Stomach smooth muscle (tissue), 2 donors: ENCODE results near the gene GPR78.

ENCODE experiments used
- H3K27ac ChIP-seq: one replicate; pipeline ENCODE4 v1.7.0; 2013; ENCODE audit warnings: mild to moderate bottlenecking, low read length, inconsistent platforms
- H3K27me3 ChIP-seq, 2 donors: one replicate each; pipeline ENCODE4 v1.7.0; 2013; ENCODE audit warnings: low read length in 2 of 2; ENCODE audit not compliant: insufficient read depth in 2 of 2, control insufficient read depth in 1 of 2
- H3K36me3 ChIP-seq, 2 donors: one replicate each; pipeline ENCODE4 v1.7.0; 2013; ENCODE audit warnings: low read length in 2 of 2; ENCODE audit not compliant: control insufficient read depth in 2 of 2, insufficient read depth in 2 of 2
- H3K4me1 ChIP-seq: one replicate; pipeline ENCODE4 v1.7.0; 2013; ENCODE audit warnings: low read length; ENCODE audit not compliant: control insufficient read depth, insufficient read depth
- H3K4me3 ChIP-seq, 2 donors: one replicate each; pipeline ENCODE4 v1.7.0; 2013; ENCODE audit warnings: low read length in 2 of 2
- H3K9ac ChIP-seq, 2 donors: one replicate each; pipeline ENCODE4 v1.7.0; 2013; ENCODE audit warnings: low read length in 2 of 2, mild to moderate bottlenecking in 1 of 2
- H3K9me3 ChIP-seq, 2 donors: one replicate each; pipeline ENCODE4 v1.7.0; 2013; ENCODE audit warnings: low read length in 2 of 2; ENCODE audit not compliant: control insufficient read depth in 2 of 2
- donor health status: healthy.
- donor health status: Pancreatic carcinoma.

The GPR78 gene

DNA sequence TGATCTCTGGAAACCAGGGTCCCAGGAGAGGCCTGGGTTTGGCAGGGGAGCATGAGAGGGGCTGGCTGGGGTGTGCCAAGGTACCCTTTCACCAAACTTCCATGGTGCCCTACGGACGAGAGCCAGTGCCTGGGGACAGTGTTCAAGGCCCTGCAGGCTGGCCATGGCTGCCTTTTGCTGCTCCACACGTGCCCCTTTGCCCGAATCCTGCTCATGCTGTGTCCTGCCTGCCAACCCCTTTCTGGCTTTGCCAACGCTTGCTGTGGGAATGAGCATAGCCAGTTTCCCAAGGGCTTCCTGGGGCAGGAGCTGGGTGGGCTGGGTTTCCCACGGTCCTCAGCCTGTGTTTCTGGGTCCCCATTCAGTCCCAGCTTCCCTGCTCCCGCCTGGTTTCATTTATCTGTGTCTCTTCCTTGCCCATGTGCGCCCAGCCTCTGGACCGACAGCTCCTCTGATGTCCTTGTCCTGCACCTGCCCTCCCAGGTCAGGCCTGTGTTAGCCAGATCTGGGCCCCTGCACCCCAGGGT is 29.7 kb downstream of the GPR78 start:
- no peaks in the 10 kb centered on the region for H3K9me3 ChIP-seq
- no peak overlapping the region for H3K4me3 ChIP-seq
- H3K36me3 ChIP-seq = no peaks in the 10 kb centered on the region
- no peak overlapping the region for H3K27ac ChIP-seq
- H3K4me1 ChIP-seq = no peaks in the 10 kb centered on the region
- H3K27me3 ChIP-seq = peaks cover 10 to 17% of the 10 kb centered on the region in 2 donors
- H3K9ac ChIP-seq = no peak overlapping the region

DNA sequence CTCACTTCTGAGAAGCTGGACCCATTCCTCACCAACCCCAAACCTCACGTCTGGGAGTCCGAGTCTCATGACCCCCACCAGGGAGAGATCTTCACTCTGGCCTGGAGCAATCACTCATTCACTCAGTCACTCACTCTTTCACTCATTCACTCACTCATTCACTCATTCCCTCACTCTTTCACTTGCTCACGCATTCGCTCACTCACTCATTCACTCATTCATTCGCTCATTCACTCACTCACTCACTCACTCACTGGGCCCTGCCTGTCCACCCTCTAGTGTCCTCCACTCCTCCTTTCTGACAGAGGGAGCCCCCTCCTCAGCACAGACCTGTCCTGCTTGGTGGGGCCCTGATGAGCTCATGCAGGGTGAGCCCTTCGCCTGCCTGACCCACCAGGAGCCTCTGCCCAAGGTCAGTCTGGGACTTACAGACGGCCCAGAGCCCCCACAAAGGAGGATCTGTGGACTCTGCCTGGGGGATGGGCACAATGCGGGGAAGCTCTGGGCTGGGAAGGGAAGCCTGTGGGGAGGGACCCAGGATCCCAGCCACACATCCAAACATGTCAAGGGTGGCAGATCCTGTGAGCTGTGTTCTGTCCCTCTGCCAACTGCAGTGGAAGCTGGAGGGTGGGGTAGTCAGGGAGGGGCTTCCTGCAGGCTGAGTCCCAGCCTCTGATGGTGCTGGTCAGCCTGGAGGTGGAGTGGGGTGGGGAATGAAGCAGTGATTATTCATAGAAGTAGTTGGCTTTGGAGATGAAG is 30.8 kb downstream of the GPR78 start:
- H3K9ac ChIP-seq = no peak overlapping the region
- H3K4me1 ChIP-seq = no peaks in the 10 kb centered on the region
- no peak overlapping the region for H3K4me3 ChIP-seq
- H3K9me3 ChIP-seq = no peaks in the 10 kb centered on the region
- no peaks in the 10 kb centered on the region for H3K36me3 ChIP-seq
- H3K27me3 ChIP-seq = peaks cover 10 to 17% of the 10 kb centered on the region in 2 donors
- no peak overlapping the region for H3K27ac ChIP-seq

GRCh38 chr4:8612646-8613045 is 32.5 kb downstream of the GPR78 start:
- no peak overlapping the region for H3K4me3 ChIP-seq
- peaks cover 5 to 8% of the 10 kb centered on the region in 2 donors for H3K27me3 ChIP-seq
- H3K9me3 ChIP-seq = no peaks in the 10 kb centered on the region
- no peak overlapping the region for H3K27ac ChIP-seq
- H3K4me1 ChIP-seq = no peaks in the 10 kb centered on the region
- no peaks in the 10 kb centered on the region for H3K36me3 ChIP-seq
- no peak overlapping the region for H3K9ac ChIP-seq

GRCh38 chr4:8613421-8614364 is 33.5 kb downstream of the GPR78 start:
- Histone ChIP-seq H3K27ac (no peak overlapping the region), H3K36me3 (no peaks in the 10 kb centered on the region), H3K9ac (no peak overlapping the region), H3K9me3 (no peaks in the 10 kb centered on the region), H3K27me3 (peaks cover 0 to 7% of the 10 kb centered on the region in 2 donors), H3K4me1 (no peaks in the 10 kb centered on the region), H3K4me3 (no peak overlapping the region)

- Histone ChIP-seq H3K9me3 (no peaks in the 10 kb centered on the region), H3K36me3 (no peaks in the 10 kb centered on the region), H3K27me3 (peaks cover 0 to 7% of the 10 kb centered on the region in 2 donors), H3K27ac (no peak overlapping the region), H3K4me1 (no peaks in the 10 kb centered on the region), H3K4me3 (no peak overlapping the region), H3K9ac (no peak overlapping the region)
Observed at GRCh38 chr4:8614365-8615193, 34.4 kb downstream of the GPR78 start.

DNA sequence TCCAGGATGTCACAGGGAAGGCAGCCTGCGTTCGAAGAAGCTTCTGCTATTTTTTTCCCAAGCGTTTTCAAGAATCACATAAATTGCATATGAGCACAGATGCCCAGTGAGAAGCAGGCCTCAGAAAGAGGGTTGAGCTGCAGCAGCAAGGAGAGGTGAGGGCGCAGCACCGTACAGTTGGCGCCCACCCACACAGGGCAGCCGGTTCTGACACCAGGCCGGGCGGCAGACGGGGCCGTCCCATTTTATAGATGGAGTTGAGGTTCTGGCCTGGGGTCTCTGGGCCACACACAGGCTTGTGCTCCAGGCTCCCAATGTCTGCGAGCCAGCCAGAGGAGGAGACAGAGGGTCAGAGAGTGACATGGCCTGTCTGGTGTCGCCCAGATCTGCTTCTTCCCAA is 35.2 kb downstream of the GPR78 start:
- Histone ChIP-seq H3K36me3 (no peaks in the 10 kb centered on the region), H3K9me3 (no peaks in the 10 kb centered on the region), H3K27ac (no peak overlapping the region), H3K9ac (no peak overlapping the region), H3K4me3 (no peak overlapping the region), H3K4me1 (no peaks in the 10 kb centered on the region), H3K27me3 (peaks cover 0 to 7% of the 10 kb centered on the region in 2 donors)

DNA sequence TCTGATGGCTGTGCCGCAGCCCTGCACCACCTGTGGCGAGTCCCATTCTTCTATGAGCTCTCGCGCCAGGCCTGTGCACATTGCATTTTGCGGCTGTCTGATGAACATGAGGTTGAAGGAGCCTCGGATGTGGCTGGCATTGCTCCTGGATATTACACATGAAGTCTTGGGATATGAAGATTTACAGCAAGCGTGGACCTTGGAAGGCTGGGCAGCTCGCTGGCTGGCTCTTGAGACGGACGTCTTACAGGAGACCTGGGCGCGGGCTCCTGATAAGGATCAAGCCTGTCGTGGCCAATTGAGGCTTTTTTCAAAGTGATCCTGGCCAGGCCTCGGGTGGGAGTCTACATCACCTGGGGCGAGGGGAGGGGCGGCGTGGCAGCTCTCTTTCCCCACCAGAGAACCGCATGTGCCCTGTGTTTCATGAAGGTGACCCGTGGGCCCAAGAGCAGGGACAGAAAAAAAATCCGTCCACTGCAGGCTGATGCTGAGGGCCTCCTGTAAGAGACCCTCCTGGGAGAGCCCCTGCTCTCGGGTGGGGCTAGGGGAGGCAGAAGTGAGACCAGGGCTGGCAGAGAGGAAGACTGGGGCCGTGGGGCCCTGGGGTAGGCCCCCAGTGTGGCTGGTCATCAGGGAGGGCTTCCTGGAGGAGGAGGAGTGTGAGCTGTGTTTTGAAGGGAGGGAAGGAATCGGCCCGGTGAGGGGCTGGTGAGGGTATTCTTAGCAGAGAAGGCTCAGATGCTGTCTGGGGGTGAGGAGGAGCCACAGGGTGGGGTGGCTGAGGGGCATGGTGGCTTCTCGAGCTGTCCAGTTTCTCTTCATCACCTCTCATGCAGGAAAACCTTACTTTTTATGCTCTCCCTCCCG is 36.0 kb downstream of the GPR78 start:
- H3K4me1 ChIP-seq = no peaks in the 10 kb centered on the region
- H3K9me3 ChIP-seq = no peaks in the 10 kb centered on the region
- H3K27ac ChIP-seq = no peak overlapping the region
- peaks cover 0 to 7% of the 10 kb centered on the region in 2 donors for H3K27me3 ChIP-seq
- H3K9ac ChIP-seq = no peak overlapping the region
- H3K4me3 ChIP-seq = no peak overlapping the region
- H3K36me3 ChIP-seq = no peaks in the 10 kb centered on the region

DNA sequence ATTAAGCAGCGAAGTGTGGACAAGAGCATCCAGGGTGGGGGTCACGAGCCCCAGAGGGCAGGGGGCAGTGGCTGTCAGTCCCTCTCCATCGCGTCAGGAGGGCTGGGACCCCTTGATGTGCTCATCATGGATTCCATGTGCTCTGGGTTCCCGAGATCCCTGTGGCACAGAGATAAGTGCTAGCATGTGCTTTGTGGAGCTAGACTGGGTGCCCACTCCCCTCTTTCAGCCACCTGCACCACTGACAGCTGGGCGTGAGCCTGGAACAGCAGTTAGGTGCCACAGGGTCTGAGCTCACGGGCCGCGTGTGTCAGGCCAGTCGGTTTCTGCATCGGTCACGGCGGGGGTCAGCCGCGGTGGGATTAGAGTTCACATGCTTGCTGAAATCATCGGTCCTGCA is 36.6 kb downstream of the GPR78 start:
- no peaks in the 10 kb centered on the region for H3K9me3 ChIP-seq
- H3K9ac ChIP-seq = no peak overlapping the region
- H3K4me1 ChIP-seq = no peaks in the 10 kb centered on the region
- H3K4me3 ChIP-seq = no peak overlapping the region
- peaks cover 0 to 7% of the 10 kb centered on the region in 2 donors for H3K27me3 ChIP-seq
- H3K36me3 ChIP-seq = no peaks in the 10 kb centered on the region
- no peak overlapping the region for H3K27ac ChIP-seq

- H3K27me3 ChIP-seq = peaks cover 0 to 7% of the 10 kb centered on the region in 2 donors
- H3K36me3 ChIP-seq = no peaks in the 10 kb centered on the region
- no peak overlapping the region for H3K27ac ChIP-seq
- H3K4me1 ChIP-seq = no peaks in the 10 kb centered on the region
- no peaks in the 10 kb centered on the region for H3K9me3 ChIP-seq
- H3K4me3 ChIP-seq = no peak overlapping the region
- H3K9ac ChIP-seq = no peak overlapping the region
Observed at GRCh38 chr4:8617486-8618040, 37.4 kb downstream of the GPR78 start.
